WTC11 (cell line): Measurements from ENCODE around the gene PMAIP1. TPM values are rescaled to one million over a fixed set of nuclear protein-coding genes. Genes with fewer than 3 reads are reported as not detected.

Source experiments
- ATAC-seq: fragments of 200-7000 bp; cut with Tn5 transposase; 2 replicates; pipeline ENCODE4 v1.10.0; 2021; ENCODE audit warnings: mild to moderate bottlenecking, moderate library complexity
- CTCF ChIA-PET: fragments of 300-600 bp; sonication (Branson Sonifier 250); formaldehyde crosslinking; loops from one replicate; lab custom pipeline; 2021; ENCODE audit warnings: antibody characterized with exemption; lab: Charles Lee
- POLR2A ChIA-PET: fragments of 350-600 bp; sonication (Branson Sonifier 250); formaldehyde crosslinking; loops from one replicate; lab custom pipeline; 2021; ENCODE audit warnings: antibody characterized with exemption; lab: Charles Lee
- DNase-seq: peaks from one replicate; pipeline ENCODE4 v3.0.0; 2021; ENCODE audit warnings: low spot score
- H3K27ac Mint-ChIP-seq: 2 replicates; pipeline ENCODE4 v1.8.0; 2021; ENCODE audit warnings: mixed read lengths
- H3K27me3 Mint-ChIP-seq: 2 replicates; pipeline ENCODE4 v1.8.0; 2021; ENCODE audit warnings: low read depth, mild to moderate bottlenecking, moderate library complexity, mixed read lengths
- H3K36me3 Mint-ChIP-seq: 2 replicates; pipeline ENCODE4 v1.8.0; 2021; ENCODE audit warnings: mixed read lengths
- H3K4me1 Mint-ChIP-seq: 2 replicates; pipeline ENCODE4 v1.8.0; 2022; ENCODE audit warnings: mixed read lengths
- H3K4me3 Mint-ChIP-seq: 2 replicates; pipeline ENCODE4 v1.8.0; 2021; ENCODE audit warnings: mild to moderate bottlenecking, moderate library complexity, mixed read lengths
- H3K9me3 Mint-ChIP-seq: 2 replicates; pipeline ENCODE4 v1.8.0; 2021; ENCODE audit warnings: mixed read lengths
- ATF1 ChIP-seq: sonication (generic); formaldehyde crosslinking; IDR thresholded peaks from 2 replicates; pipeline ENCODE4 v1.8.1; 2023; ENCODE audit warnings: mild to moderate bottlenecking, moderate library complexity, missing genetic modification reagents
- CREB1 ChIP-seq: sonication (generic); formaldehyde crosslinking; IDR thresholded peaks from 2 replicates; pipeline ENCODE4 v1.8.0; 2023; ENCODE audit warnings: mild to moderate bottlenecking, missing genetic modification reagents
- CREM ChIP-seq: sonication (generic); formaldehyde crosslinking; IDR thresholded peaks from 2 replicates; pipeline ENCODE4 v1.8.1; 2022; ENCODE audit warnings: mild to moderate bottlenecking, missing genetic modification reagents, moderate library complexity
- ELF4 ChIP-seq: sonication (generic); formaldehyde crosslinking; IDR thresholded peaks from 2 replicates; pipeline ENCODE4 v1.8.1; 2022; ENCODE audit warnings: low read depth, mild to moderate bottlenecking, moderate library complexity, missing genetic modification reagents
- ETV6 ChIP-seq: sonication (generic); formaldehyde crosslinking; IDR thresholded peaks from 2 replicates; pipeline ENCODE4 v1.8.1; 2022; ENCODE audit warnings: mild to moderate bottlenecking, missing genetic modification reagents
- FOXP1 ChIP-seq: sonication (generic); formaldehyde crosslinking; IDR thresholded peaks from 2 replicates; pipeline ENCODE4 v1.8.0; 2022; ENCODE audit warnings: missing genetic modification reagents, mild to moderate bottlenecking, moderate library complexity, borderline replicate concordance
- GABPB1 ChIP-seq: sonication (generic); formaldehyde crosslinking; IDR thresholded peaks from 2 replicates; pipeline ENCODE4 v1.8.1; 2023; ENCODE audit warnings: mild to moderate bottlenecking, missing genetic modification reagents
- GRHL2 ChIP-seq: fragments of 250-450 bp; sonication (Bioruptor Pico); IDR thresholded peaks from 2 replicates; pipeline ENCODE4 v1.8.0; 2022; ENCODE audit warnings: mild to moderate bottlenecking, moderate library complexity; ENCODE audit not compliant: insufficient replicate concordance, severe bottlenecking
- GTF2I ChIP-seq: fragments of 250-450 bp; sonication (Bioruptor Pico); conservative IDR thresholded peaks from 2 replicates; pipeline ENCODE4 v1.4.0; 2021; ENCODE audit warnings: mild to moderate bottlenecking
- IRF2 ChIP-seq: sonication (generic); formaldehyde crosslinking; IDR thresholded peaks from 2 replicates; pipeline ENCODE4 v1.8.0; 2022; ENCODE audit warnings: low read depth, missing genetic modification reagents, borderline replicate concordance
- NFE2L1 ChIP-seq: sonication (generic); formaldehyde crosslinking; IDR thresholded peaks from 2 replicates; pipeline ENCODE4 v1.8.1; 2023; ENCODE audit warnings: missing genetic modification reagents
- NR1H2 ChIP-seq: sonication (generic); formaldehyde crosslinking; IDR thresholded peaks from 2 replicates; pipeline ENCODE4 v1.9.0; 2021; ENCODE audit warnings: mild to moderate bottlenecking, moderate library complexity, missing genetic modification reagents
- TEAD1 ChIP-seq: sonication (generic); formaldehyde crosslinking; IDR thresholded peaks from 2 replicates; pipeline ENCODE4 v1.8.0; 2022; ENCODE audit warnings: mild to moderate bottlenecking, missing genetic modification reagents
- ZBTB21 ChIP-seq: sonication (generic); formaldehyde crosslinking; IDR thresholded peaks from 2 replicates; pipeline ENCODE4 v1.8.1; 2023; ENCODE audit warnings: mild to moderate bottlenecking, missing genetic modification reagents, borderline replicate concordance
- ZNF317 ChIP-seq: sonication (generic); formaldehyde crosslinking; IDR thresholded peaks from 2 replicates; pipeline ENCODE4 v1.8.1; 2023; ENCODE audit warnings: low read depth, mild to moderate bottlenecking, moderate library complexity, missing genetic modification reagents, borderline replicate concordance
- ZNF396 ChIP-seq: fragments of 250-450 bp; sonication (Bioruptor Pico); IDR thresholded peaks from 2 replicates; pipeline ENCODE4 v1.8.0; 2021; ENCODE audit warnings: mild to moderate bottlenecking, moderate library complexity, borderline replicate concordance
- ZNF671 ChIP-seq: fragments of 250-450 bp; sonication (Bioruptor Pico); IDR thresholded peaks from 2 replicates; pipeline ENCODE4 v1.8.0; 2021; ENCODE audit warnings: mild to moderate bottlenecking
- total RNA-seq: library from RNA; stranded (reverse); gene quantifications from 3 replicates; pipeline ENCODE4 v1.2.3, GENCODE V29; 2021
- TF ChIP-seq, protein P1 (sequence below): sonication (generic); formaldehyde crosslinking; IDR thresholded peaks from 2 replicates; pipeline ENCODE4 v1.8.0; 2023; ENCODE audit warnings: missing genetic modification reagents, mild to moderate bottlenecking, borderline replicate concordance
- TF ChIP-seq, protein P2 (sequence below): sonication (generic); formaldehyde crosslinking; IDR thresholded peaks from 2 replicates; pipeline ENCODE4 v1.8.0; 2022; ENCODE audit warnings: mild to moderate bottlenecking, missing genetic modification reagents
- TF ChIP-seq, protein P3 (sequence below): fragments of 250-450 bp; sonication (Bioruptor Pico); IDR thresholded peaks from 2 replicates; pipeline ENCODE4 v1.9.0; 2021; ENCODE audit warnings: mild to moderate bottlenecking
- TF ChIP-seq, protein P4 (sequence below): sonication (generic); formaldehyde crosslinking; IDR thresholded peaks from 2 replicates; pipeline ENCODE4 v1.8.1; 2022; ENCODE audit warnings: mild to moderate bottlenecking, missing genetic modification reagents, moderate library complexity, borderline replicate concordance
- TF ChIP-seq, protein P5 (sequence below): sonication (generic); formaldehyde crosslinking; IDR thresholded peaks from 2 replicates; pipeline ENCODE4 v1.8.0; 2022; ENCODE audit warnings: mild to moderate bottlenecking, missing genetic modification reagents
- TF ChIP-seq, protein P6 (sequence below): sonication (generic); formaldehyde crosslinking; IDR thresholded peaks from 2 replicates; pipeline ENCODE4 v1.8.1; 2023; ENCODE audit warnings: mild to moderate bottlenecking, moderate library complexity, missing genetic modification reagents

The PMAIP1 gene
- total RNA-seq, 1 experiment from 2014 or later, result 152 TPM

DNA sequence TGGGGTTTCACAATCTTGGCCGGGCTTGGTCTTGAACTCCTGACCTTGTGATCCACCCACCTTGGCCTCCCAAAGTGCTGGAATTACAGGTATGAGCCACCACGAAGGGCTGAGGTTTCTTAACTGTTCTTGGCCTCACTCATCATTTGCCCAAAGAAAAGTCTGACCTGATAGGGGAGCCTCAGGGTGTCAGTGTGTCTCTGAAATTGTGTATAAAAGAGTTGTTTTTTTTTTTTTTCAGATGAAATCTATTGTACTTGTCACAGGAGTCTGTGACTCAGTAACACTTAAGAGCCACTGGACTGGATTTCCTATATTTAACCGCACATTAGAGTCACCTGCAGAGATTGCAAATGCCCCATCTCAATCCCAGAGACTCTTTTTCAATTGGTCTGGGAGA lies 16.9 kb downstream of the PMAIP1 start:
- Mint-ChIP-seq H3K9me3 (peaks cover 7% of the 10 kb centered on the region), H3K27me3 (no peaks in the 10 kb centered on the region; the same call in 1 of the 2 replicates), H3K27ac (no peak overlapping the region), H3K36me3 (no peaks in the 10 kb centered on the region; the same call in 1 of the 2 replicates), H3K4me3 (no peak overlapping the region), H3K4me1 (peaks cover 22% of the 10 kb centered on the region)
- no peak for TF ChIP-seq FOXP1 (CRISPR knock-in tag)
- TF ChIP-seq ELF4, result no peak
- TF ChIP-seq, protein P1, sequence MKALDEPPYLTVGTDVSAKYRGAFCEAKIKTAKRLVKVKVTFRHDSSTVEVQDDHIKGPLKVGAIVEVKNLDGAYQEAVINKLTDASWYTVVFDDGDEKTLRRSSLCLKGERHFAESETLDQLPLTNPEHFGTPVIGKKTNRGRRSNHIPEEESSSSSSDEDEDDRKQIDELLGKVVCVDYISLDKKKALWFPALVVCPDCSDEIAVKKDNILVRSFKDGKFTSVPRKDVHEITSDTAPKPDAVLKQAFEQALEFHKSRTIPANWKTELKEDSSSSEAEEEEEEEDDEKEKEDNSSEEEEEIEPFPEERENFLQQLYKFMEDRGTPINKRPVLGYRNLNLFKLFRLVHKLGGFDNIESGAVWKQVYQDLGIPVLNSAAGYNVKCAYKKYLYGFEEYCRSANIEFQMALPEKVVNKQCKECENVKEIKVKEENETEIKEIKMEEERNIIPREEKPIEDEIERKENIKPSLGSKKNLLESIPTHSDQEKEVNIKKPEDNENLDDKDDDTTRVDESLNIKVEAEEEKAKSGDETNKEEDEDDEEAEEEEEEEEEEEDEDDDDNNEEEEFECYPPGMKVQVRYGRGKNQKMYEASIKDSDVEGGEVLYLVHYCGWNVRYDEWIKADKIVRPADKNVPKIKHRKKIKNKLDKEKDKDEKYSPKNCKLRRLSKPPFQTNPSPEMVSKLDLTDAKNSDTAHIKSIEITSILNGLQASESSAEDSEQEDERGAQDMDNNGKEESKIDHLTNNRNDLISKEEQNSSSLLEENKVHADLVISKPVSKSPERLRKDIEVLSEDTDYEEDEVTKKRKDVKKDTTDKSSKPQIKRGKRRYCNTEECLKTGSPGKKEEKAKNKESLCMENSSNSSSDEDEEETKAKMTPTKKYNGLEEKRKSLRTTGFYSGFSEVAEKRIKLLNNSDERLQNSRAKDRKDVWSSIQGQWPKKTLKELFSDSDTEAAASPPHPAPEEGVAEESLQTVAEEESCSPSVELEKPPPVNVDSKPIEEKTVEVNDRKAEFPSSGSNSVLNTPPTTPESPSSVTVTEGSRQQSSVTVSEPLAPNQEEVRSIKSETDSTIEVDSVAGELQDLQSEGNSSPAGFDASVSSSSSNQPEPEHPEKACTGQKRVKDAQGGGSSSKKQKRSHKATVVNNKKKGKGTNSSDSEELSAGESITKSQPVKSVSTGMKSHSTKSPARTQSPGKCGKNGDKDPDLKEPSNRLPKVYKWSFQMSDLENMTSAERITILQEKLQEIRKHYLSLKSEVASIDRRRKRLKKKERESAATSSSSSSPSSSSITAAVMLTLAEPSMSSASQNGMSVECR (CRISPR knock-in tag), result no peak
- TF ChIP-seq, protein P2, sequence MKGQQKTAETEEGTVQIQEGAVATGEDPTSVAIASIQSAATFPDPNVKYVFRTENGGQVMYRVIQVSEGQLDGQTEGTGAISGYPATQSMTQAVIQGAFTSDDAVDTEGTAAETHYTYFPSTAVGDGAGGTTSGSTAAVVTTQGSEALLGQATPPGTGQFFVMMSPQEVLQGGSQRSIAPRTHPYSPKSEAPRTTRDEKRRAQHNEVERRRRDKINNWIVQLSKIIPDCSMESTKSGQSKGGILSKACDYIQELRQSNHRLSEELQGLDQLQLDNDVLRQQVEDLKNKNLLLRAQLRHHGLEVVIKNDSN (CRISPR knock-in tag), result no peak
- no peak for TF ChIP-seq CREB1
- TF ChIP-seq ATF1 (CRISPR knock-in tag), result no peak
- TF ChIP-seq ZNF396 (CRISPR knock-in tag), result no peak
- TF ChIP-seq ETV6 (CRISPR knock-in tag), result no peak
- DNase-seq, result no peak
- POLR2A ChIA-PET, result no interaction called here
- CTCF ChIA-PET, result no interaction called here
- no peak for ATAC-seq

DNA sequence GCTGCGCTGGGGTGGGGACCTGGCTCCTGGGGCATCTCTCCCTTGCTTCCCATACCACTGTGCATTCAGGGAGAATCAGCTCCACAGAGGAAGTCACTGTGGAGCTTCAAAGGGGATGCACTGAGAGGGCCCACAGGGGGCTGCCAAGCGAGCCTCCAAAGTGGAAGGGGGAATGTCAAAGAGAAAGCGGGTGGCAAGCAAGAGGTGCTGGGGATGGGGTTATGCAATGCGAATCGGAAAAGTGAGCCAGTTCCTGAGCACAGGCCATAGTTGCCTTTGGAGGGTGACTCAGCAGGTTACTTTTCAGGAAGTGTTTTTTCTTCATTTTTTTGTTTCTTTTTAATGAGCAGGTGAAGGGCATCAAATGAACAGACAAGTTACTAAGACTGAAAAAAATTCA lies 17.6 kb downstream of the PMAIP1 start:
- Mint-ChIP-seq H3K27me3 (no peaks in the 10 kb centered on the region; the same call in 1 of the 2 replicates), H3K4me3 (no peak overlapping the region), H3K4me1 (peaks cover 18% of the 10 kb centered on the region), H3K27ac (peak overlapping the region; percentile 28; the same call in 1 of the 2 replicates), H3K36me3 (no peaks in the 10 kb centered on the region; the same call in 1 of the 2 replicates), H3K9me3 (peaks cover 6% of the 10 kb centered on the region)
- TF ChIP-seq GABPB1 (CRISPR knock-in tag) (no peak), GRHL2 (CRISPR knock-in tag) (no peak), NFE2L1 (no peak), IRF2 (CRISPR knock-in tag) (no peak), ZNF396 (CRISPR knock-in tag) (no peak), ZBTB21 (CRISPR knock-in tag) (no peak), CREM (no peak), TEAD1 (CRISPR knock-in tag) (no peak), GTF2I (no peak), ZNF317 (CRISPR knock-in tag) (no peak), NR1H2 (CRISPR knock-in tag) (no peak), ZNF671 (CRISPR knock-in tag) (no peak)
- TF ChIP-seq, protein P3, sequence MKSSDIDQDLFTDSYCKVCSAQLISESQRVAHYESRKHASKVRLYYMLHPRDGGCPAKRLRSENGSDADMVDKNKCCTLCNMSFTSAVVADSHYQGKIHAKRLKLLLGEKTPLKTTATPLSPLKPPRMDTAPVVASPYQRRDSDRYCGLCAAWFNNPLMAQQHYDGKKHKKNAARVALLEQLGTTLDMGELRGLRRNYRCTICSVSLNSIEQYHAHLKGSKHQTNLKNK, result no peak
- TF ChIP-seq, protein P4, sequence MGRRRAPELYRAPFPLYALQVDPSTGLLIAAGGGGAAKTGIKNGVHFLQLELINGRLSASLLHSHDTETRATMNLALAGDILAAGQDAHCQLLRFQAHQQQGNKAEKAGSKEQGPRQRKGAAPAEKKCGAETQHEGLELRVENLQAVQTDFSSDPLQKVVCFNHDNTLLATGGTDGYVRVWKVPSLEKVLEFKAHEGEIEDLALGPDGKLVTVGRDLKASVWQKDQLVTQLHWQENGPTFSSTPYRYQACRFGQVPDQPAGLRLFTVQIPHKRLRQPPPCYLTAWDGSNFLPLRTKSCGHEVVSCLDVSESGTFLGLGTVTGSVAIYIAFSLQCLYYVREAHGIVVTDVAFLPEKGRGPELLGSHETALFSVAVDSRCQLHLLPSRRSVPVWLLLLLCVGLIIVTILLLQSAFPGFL (CRISPR knock-in tag), result no peak
- TF ChIP-seq, protein P5, sequence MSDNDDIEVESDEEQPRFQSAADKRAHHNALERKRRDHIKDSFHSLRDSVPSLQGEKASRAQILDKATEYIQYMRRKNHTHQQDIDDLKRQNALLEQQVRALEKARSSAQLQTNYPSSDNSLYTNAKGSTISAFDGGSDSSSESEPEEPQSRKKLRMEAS (CRISPR knock-in tag), result no peak
- TF ChIP-seq, protein P6, sequence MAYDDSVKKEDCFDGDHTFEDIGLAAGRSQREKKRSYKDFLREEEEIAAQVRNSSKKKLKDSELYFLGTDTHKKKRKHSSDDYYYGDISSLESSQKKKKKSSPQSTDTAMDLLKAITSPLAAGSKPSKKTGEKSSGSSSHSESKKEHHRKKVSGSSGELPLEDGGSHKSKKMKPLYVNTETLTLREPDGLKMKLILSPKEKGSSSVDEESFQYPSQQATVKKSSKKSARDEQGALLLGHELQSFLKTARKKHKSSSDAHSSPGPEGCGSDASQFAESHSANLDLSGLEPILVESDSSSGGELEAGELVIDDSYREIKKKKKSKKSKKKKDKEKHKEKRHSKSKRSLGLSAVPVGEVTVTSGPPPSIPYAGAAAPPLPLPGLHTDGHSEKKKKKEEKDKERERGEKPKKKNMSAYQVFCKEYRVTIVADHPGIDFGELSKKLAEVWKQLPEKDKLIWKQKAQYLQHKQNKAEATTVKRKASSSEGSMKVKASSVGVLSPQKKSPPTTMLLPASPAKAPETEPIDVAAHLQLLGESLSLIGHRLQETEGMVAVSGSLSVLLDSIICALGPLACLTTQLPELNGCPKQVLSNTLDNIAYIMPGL, result no peak
- no peak for DNase-seq
- ChIA-PET CTCF (no interaction called here), POLR2A (no interaction called here)
- ATAC-seq, result peak; percentile 24
